ENCODE results near the gene SPTSSB.

DNA sequence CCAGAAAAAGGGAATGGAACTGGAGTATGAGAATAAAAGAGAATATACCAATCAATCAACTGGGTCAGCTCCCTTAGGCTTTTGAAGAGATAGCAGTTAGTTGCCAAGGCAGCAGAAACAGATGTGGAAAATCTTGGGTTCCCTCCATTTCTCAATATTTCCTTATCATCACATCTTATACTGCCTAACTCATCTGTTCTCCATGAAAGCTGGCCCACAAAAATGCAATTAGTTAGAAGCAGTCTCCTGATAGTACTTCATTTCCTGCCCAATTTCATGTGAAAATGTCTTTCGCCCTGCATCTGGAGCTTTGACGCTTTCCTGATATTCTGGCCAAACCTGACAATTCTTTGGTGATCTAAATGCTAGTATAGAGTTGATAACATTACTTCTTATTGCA lies 30.1 kb upstream of the SPTSSB start:
- TF ChIP-seq, protein P1, sequence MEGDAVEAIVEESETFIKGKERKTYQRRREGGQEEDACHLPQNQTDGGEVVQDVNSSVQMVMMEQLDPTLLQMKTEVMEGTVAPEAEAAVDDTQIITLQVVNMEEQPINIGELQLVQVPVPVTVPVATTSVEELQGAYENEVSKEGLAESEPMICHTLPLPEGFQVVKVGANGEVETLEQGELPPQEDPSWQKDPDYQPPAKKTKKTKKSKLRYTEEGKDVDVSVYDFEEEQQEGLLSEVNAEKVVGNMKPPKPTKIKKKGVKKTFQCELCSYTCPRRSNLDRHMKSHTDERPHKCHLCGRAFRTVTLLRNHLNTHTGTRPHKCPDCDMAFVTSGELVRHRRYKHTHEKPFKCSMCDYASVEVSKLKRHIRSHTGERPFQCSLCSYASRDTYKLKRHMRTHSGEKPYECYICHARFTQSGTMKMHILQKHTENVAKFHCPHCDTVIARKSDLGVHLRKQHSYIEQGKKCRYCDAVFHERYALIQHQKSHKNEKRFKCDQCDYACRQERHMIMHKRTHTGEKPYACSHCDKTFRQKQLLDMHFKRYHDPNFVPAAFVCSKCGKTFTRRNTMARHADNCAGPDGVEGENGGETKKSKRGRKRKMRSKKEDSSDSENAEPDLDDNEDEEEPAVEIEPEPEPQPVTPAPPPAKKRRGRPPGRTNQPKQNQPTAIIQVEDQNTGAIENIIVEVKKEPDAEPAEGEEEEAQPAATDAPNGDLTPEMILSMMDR (conservative IDR thresholded peaks at IDR 0.05 in 1 of 2, IDR thresholded peaks at IDR 0.05 in 1 of 2; ENCODE audit: low read depth in 1 of 2, low read length in 2 of 2) = no peak
- TF ChIP-seq EZH2 (IDR thresholded peaks at IDR 0.05; ENCODE audit: low read length, missing control alignments) = no peak
